SK-N-SH treated with all-trans-retinoic acid at 6 μM for 48 hours (cell line): ENCODE results near the gene TIA1.
A peak's percentile ranks its signal among the peaks of the same experiment; 100 is the strongest.

ENCODE experiments used
- ATAC-seq: fragments of 200-7000 bp; cut with Tn5 transposase; 3 replicates; pipeline ENCODE4 v1.9.1; 2020; ENCODE audit warnings: mild to moderate bottlenecking, moderate library complexity
- ARNTL ChIP-seq: fragments of 450-650 bp; formaldehyde crosslinking; IDR thresholded peaks from 2 replicates; pipeline ENCODE4 v1.5.0; 2020; ENCODE audit warnings: low read depth, mild to moderate bottlenecking, moderate library complexity, borderline replicate concordance
- CREB5 ChIP-seq: fragments of 250-450 bp; sonication (Bioruptor Pico); IDR thresholded peaks from 2 replicates; pipeline ENCODE4 v1.5.1; 2020; ENCODE audit warnings: low read depth, mild to moderate bottlenecking, moderate library complexity
- CSDC2 ChIP-seq: fragments of 250-450 bp; sonication (Bioruptor Pico); IDR thresholded peaks from 2 replicates; pipeline ENCODE4 v1.5.0; 2020; ENCODE audit warnings: mild to moderate bottlenecking, moderate library complexity
- CSRNP3 ChIP-seq: fragments of 250-450 bp; sonication (Bioruptor Pico); IDR thresholded peaks from 2 replicates; pipeline ENCODE4 v1.5.1; 2021; ENCODE audit warnings: mild to moderate bottlenecking, moderate library complexity
- ESRRG ChIP-seq: fragments of 250-450 bp; sonication (Bioruptor Pico); IDR thresholded peaks from 2 replicates; pipeline ENCODE4 v1.6.1; 2021; ENCODE audit warnings: mild to moderate bottlenecking
- ISL1 ChIP-seq: fragments of 250-450 bp; sonication (Bioruptor Pico); IDR thresholded peaks from 2 replicates; pipeline ENCODE4 v2.1.2; 2022; ENCODE audit warnings: mild to moderate bottlenecking, moderate library complexity
- OSR1 ChIP-seq: fragments of 250-450 bp; sonication (Bioruptor Pico); IDR thresholded peaks from 2 replicates; pipeline ENCODE4 v1.8.0; 2022; ENCODE audit warnings: moderate library complexity, mild to moderate bottlenecking, inconsistent platforms
- PPARA ChIP-seq: fragments of 250-450 bp; sonication (Bioruptor Pico); IDR thresholded peaks from 2 replicates; pipeline ENCODE4 v1.5.0; 2020; ENCODE audit warnings: mild to moderate bottlenecking, borderline replicate concordance
- SNAI2 ChIP-seq: fragments of 250-450 bp; sonication (Bioruptor Pico); IDR thresholded peaks from 2 replicates; pipeline ENCODE4 v1.5.0; 2020; ENCODE audit warnings: mild to moderate bottlenecking, moderate library complexity
- TCF4 ChIP-seq: fragments of 250-450 bp; sonication (Bioruptor Pico); IDR thresholded peaks from 2 replicates; pipeline ENCODE4 v1.8.0; 2021; ENCODE audit warnings: mild to moderate bottlenecking, moderate library complexity, borderline replicate concordance
- TOX ChIP-seq: fragments of 250-450 bp; sonication (Bioruptor Pico); IDR thresholded peaks from 2 replicates; pipeline ENCODE4 v1.8.0; 2021; ENCODE audit warnings: mild to moderate bottlenecking, moderate library complexity, borderline replicate concordance
- ZC3H10 ChIP-seq: fragments of 250-450 bp; sonication (Bioruptor Pico); IDR thresholded peaks from 2 replicates; pipeline ENCODE4 v1.5.1; 2021; ENCODE audit warnings: mild to moderate bottlenecking, moderate library complexity
- ZFP3 ChIP-seq: fragments of 250-450 bp; sonication (Bioruptor Pico); IDR thresholded peaks from 2 replicates; pipeline ENCODE4 v1.5.0; 2020; ENCODE audit warnings: mild to moderate bottlenecking, moderate library complexity
- ZNF70 ChIP-seq: fragments of 450-650 bp; formaldehyde crosslinking; IDR thresholded peaks from 2 replicates; pipeline ENCODE4 v1.5.0; 2020; ENCODE audit warnings: mild to moderate bottlenecking, moderate library complexity
- ZNF8 ChIP-seq: fragments of 450-650 bp; formaldehyde crosslinking; IDR thresholded peaks from 2 replicates; pipeline ENCODE4 v1.5.0; 2020; ENCODE audit warnings: mild to moderate bottlenecking, moderate library complexity
- TF ChIP-seq, protein P1 (sequence below): fragments of 250-450 bp; sonication (Bioruptor Pico); IDR thresholded peaks from 2 replicates; pipeline ENCODE4 v1.8.0; 2020; ENCODE audit warnings: mild to moderate bottlenecking, moderate library complexity, borderline replicate concordance
- TF ChIP-seq, protein P2 (sequence below): fragments of 250-450 bp; sonication (Bioruptor Pico); IDR thresholded peaks from 2 replicates; pipeline ENCODE4 v1.8.0; 2021; ENCODE audit warnings: low read depth, mild to moderate bottlenecking, moderate library complexity, borderline replicate concordance

Gene TIA1

GRCh38 chr2:70203086-70203485 is 45.3 kb downstream of the TIA1 start:
- ATAC-seq, result peak; percentile 25
- TF ChIP-seq ISL1 (CRISPR knock-in tag) (no peak), TOX (no peak), CSRNP3 (CRISPR knock-in tag) (no peak)

DNA sequence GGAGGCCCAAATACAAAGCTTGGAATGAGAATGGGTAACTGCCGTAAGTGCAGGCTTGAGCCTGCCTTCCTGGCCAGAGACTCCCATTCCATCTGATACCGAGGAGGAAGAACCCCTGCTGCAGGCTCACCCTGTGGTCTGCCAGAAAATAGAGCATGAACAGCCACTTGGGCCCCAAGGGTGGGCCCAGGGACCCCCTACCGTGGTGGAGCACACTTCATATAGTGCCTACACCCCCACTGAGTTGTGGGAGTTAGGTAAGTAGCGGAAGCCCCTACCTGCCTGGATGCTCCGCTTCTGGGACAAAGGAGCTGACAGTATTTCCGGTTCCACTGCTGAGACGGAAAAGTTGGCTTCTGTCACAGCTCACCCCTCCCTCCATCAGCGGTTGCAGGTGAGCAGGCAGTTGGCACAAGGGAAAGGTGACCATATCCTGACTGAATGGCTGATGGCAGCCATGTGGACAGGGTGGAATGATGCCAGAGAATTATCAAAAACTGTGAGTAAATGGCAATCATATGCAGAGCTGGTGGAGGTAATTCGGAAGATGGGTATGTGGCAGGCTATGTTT is 46.1 kb downstream of the TIA1 start:
- no peak; the same call in 2 of the 3 replicates for ATAC-seq
- no peak for TF ChIP-seq SNAI2 (CRISPR knock-in tag)
- TF ChIP-seq CSDC2 (CRISPR knock-in tag), result no peak
- no peak for TF ChIP-seq ZNF8

DNA sequence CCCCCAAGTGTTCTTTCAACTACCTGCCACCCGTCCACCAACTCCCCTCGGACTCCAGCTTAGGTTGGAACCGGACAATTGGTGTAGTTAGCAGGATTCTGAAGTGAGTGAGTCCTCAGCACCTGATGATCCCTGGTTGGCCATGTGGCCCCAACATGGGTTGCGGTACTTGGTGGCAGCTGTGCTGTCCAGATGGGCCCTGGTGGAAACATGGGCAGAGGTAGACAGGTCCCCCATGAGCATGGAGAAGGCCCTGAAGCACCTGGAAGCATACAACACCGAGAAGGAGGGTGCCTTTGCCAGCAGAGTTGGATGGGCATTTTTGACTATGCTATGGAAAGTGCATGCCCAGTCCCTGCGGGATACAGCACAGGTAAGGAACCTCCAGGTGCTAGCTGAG is 46.6 kb downstream of the TIA1 start:
- TF ChIP-seq ZC3H10 (CRISPR knock-in tag), result no peak
- no peak for TF ChIP-seq ZFP3 (CRISPR knock-in tag)
- TF ChIP-seq ZNF70, result no peak
- no peak for TF ChIP-seq PPARA (CRISPR knock-in tag)
- TF ChIP-seq CSRNP3 (CRISPR knock-in tag), result no peak
- TF ChIP-seq, protein P1, sequence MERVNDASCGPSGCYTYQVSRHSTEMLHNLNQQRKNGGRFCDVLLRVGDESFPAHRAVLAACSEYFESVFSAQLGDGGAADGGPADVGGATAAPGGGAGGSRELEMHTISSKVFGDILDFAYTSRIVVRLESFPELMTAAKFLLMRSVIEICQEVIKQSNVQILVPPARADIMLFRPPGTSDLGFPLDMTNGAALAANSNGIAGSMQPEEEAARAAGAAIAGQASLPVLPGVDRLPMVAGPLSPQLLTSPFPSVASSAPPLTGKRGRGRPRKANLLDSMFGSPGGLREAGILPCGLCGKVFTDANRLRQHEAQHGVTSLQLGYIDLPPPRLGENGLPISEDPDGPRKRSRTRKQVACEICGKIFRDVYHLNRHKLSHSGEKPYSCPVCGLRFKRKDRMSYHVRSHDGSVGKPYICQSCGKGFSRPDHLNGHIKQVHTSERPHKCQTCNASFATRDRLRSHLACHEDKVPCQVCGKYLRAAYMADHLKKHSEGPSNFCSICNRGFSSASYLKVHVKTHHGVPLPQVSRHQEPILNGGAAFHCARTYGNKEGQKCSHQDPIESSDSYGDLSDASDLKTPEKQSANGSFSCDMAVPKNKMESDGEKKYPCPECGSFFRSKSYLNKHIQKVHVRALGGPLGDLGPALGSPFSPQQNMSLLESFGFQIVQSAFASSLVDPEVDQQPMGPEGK, result no peak
- no peak for TF ChIP-seq ARNTL
- no peak for TF ChIP-seq TOX
- TF ChIP-seq OSR1, result no peak
- ATAC-seq, result no peak

- TF ChIP-seq PPARA (CRISPR knock-in tag) (no peak), ESRRG (no peak), TCF4 (CRISPR knock-in tag) (no peak), CREB5 (no peak)
- no peak for ATAC-seq
Measured at GRCh38 chr2:70201225-70201768, 47.1 kb downstream of the TIA1 start.

GRCh38 chr2:70199320-70199864 is 49.0 kb downstream of the TIA1 start:
- no peak for TF ChIP-seq ISL1 (CRISPR knock-in tag)
- TF ChIP-seq CSRNP3 (CRISPR knock-in tag), result no peak
- TF ChIP-seq ZNF70, result no peak
- TF ChIP-seq ZFP3 (CRISPR knock-in tag), result no peak
- TF ChIP-seq TCF4 (CRISPR knock-in tag), result no peak
- TF ChIP-seq, protein P2, sequence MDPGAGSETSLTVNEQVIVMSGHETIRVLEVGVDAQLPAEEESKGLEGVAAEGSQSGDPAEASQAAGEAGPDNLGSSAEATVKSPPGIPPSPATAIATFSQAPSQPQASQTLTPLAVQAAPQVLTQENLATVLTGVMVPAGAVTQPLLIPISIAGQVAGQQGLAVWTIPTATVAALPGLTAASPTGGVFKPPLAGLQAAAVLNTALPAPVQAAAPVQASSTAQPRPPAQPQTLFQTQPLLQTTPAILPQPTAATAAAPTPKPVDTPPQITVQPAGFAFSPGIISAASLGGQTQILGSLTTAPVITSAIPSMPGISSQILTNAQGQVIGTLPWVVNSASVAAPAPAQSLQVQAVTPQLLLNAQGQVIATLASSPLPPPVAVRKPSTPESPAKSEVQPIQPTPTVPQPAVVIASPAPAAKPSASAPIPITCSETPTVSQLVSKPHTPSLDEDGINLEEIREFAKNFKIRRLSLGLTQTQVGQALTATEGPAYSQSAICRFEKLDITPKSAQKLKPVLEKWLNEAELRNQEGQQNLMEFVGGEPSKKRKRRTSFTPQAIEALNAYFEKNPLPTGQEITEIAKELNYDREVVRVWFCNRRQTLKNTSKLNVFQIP (CRISPR knock-in tag), result no peak
- no peak for TF ChIP-seq ESRRG
- ATAC-seq, result no peak
